WERI-Rb-1 (cell line): ENCODE data around the gene ADAMTSL3.

Source experiments
- DNase-seq: peaks from one replicate; pipeline ENCODE4 v3.0.0-alpha.2; 2020
- H3K27ac ChIP-seq: fragments of 250-450 bp; sonication (Bioruptor Pico); 2 replicates; pipeline ENCODE4 v1.5.1; 2020; ENCODE audit warnings: mild to moderate bottlenecking, moderate library complexity
- H3K27me3 ChIP-seq: fragments of 250-450 bp; sonication (Bioruptor Pico); 2 replicates; pipeline ENCODE4 v1.5.1; 2021; ENCODE audit warnings: mild to moderate bottlenecking, low read depth, moderate library complexity; ENCODE audit not compliant: insufficient read depth, severe bottlenecking
- H3K36me3 ChIP-seq: fragments of 250-450 bp; sonication (Bioruptor Pico); 2 replicates; pipeline ENCODE4 v1.5.1; 2020; ENCODE audit warnings: mild to moderate bottlenecking, moderate library complexity
- H3K4me3 ChIP-seq: 2 replicates; pipeline ENCODE4 v1.5.1; 2011; ENCODE audit warnings: low read depth, mild to moderate bottlenecking, control low read depth, low read length
- H3K9me3 ChIP-seq: fragments of 250-450 bp; sonication (Bioruptor Pico); 2 replicates; pipeline ENCODE4 v1.5.1; 2021; ENCODE audit warnings: mild to moderate bottlenecking, moderate library complexity; ENCODE audit not compliant: severe bottlenecking
- CTCF ChIP-seq: IDR thresholded peaks from 2 replicates; pipeline ENCODE4 v1.5.1; 2011; ENCODE audit warnings: low read depth, mild to moderate bottlenecking, control low read depth, inconsistent platforms, low read length

ADAMTSL3 gene

GRCh38 chr15:83912343-83912742 is 258.4 kb downstream of the ADAMTSL3 start:
- Histone ChIP-seq H3K27ac (no peak overlapping the region), H3K36me3 (no peaks in the 10 kb centered on the region), H3K9me3 (peaks cover 7% of the 10 kb centered on the region), H3K27me3 (no peaks in the 10 kb centered on the region), H3K4me3 (no peak overlapping the region)
- no peak for TF ChIP-seq CTCF
- DNase-seq: no peak

GRCh38 chr15:83913034-83913632 is 259.2 kb downstream of the ADAMTSL3 start:
- Histone ChIP-seq H3K9me3 (peaks cover 7% of the 10 kb centered on the region), H3K36me3 (no peaks in the 10 kb centered on the region), H3K27ac (no peak overlapping the region), H3K27me3 (no peaks in the 10 kb centered on the region), H3K4me3 (no peak overlapping the region)
- DNase-seq: no peak
- TF ChIP-seq CTCF: no peak

- TF ChIP-seq CTCF: no peak
- Histone ChIP-seq H3K36me3 (no peaks in the 10 kb centered on the region), H3K27ac (no peak overlapping the region), H3K9me3 (no peaks in the 10 kb centered on the region), H3K4me3 (no peak overlapping the region), H3K27me3 (no peaks in the 10 kb centered on the region)
- DNase-seq: no peak
Measured at GRCh38 chr15:83914906-83915305, 261.0 kb downstream of the ADAMTSL3 start.

GRCh38 chr15:83917432-83917831 is 263.5 kb downstream of the ADAMTSL3 start:
- Histone ChIP-seq H3K27me3 (no peaks in the 10 kb centered on the region), H3K36me3 (no peaks in the 10 kb centered on the region), H3K27ac (no peak overlapping the region), H3K4me3 (no peak overlapping the region), H3K9me3 (no peaks in the 10 kb centered on the region)
- DNase-seq: no peak
- TF ChIP-seq CTCF: no peak

- H3K36me3 ChIP-seq: no peaks in the 10 kb centered on the region
- H3K9me3 ChIP-seq: no peaks in the 10 kb centered on the region
- no peak overlapping the region for H3K27ac ChIP-seq
- no peaks in the 10 kb centered on the region for H3K27me3 ChIP-seq
- H3K4me3 ChIP-seq: no peak overlapping the region
- TF ChIP-seq CTCF: no peak
- no peak for DNase-seq
Measured at GRCh38 chr15:83918011-83918410, 264.1 kb downstream of the ADAMTSL3 start.

GRCh38 chr15:83919319-83919830 is 265.5 kb downstream of the ADAMTSL3 start:
- H3K4me3 ChIP-seq: no peak overlapping the region
- no peak for DNase-seq
- H3K36me3 ChIP-seq: no peaks in the 10 kb centered on the region
- TF ChIP-seq CTCF: no peak
- H3K27me3 ChIP-seq: no peaks in the 10 kb centered on the region
- H3K27ac ChIP-seq: no peak overlapping the region
- H3K9me3 ChIP-seq: no peaks in the 10 kb centered on the region
